Astrocyte (in vitro differentiated cells and primary cell): ENCODE data around the gene LBX2. TPM values are rescaled to one million over a fixed set of nuclear protein-coding genes. Genes with fewer than 3 reads are reported as not detected.

Experiments
- DNase-seq: peaks from one replicate; pipeline ENCODE4 v3.0.0-alpha.2; 2010; ENCODE audit warnings: low read depth
- FAIRE-seq: peaks from 2 replicates; lab custom pipeline; 2011; peaks lifted over from hg19 to GRCh38; lab: Jason Lieb, UNC
- H2AFZ ChIP-seq: 2 replicates; pipeline ENCODE4 v1.6.0; 2012; ENCODE audit warnings: low read depth, low read length, inconsistent platforms
- H3K27ac ChIP-seq: 2 replicates; pipeline ENCODE4 v1.5.1; 2011; ENCODE audit warnings: low read depth, low read length, inconsistent platforms
- H3K27me3 ChIP-seq: 2 replicates; pipeline ENCODE4 v1.6.0; 2011; ENCODE audit warnings: low read length, inconsistent platforms; ENCODE audit not compliant: insufficient read depth
- H3K36me3 ChIP-seq: 2 replicates; pipeline ENCODE4 v1.5.1; 2011; ENCODE audit warnings: low read length, inconsistent platforms; ENCODE audit not compliant: insufficient read depth
- H3K4me1 ChIP-seq: 2 replicates; pipeline ENCODE4 v1.5.1; 2011; ENCODE audit warnings: low read length, inconsistent platforms; ENCODE audit not compliant: insufficient read depth
- H3K4me2 ChIP-seq: 2 replicates; pipeline ENCODE4 v1.6.0; 2012; ENCODE audit warnings: low read length, inconsistent platforms
- H3K4me3 ChIP-seq: 2 replicates; pipeline ENCODE4 v1.5.1; 2011; ENCODE audit warnings: low read depth, mild to moderate bottlenecking, low read length, inconsistent platforms; ENCODE audit not compliant: insufficient read depth
- H3K79me2 ChIP-seq: 2 replicates; pipeline ENCODE4 v1.6.0; 2012; ENCODE audit warnings: mild to moderate bottlenecking, low read length, inconsistent platforms; ENCODE audit not compliant: insufficient read depth
- H3K9ac ChIP-seq: 2 replicates; pipeline ENCODE4 v1.6.0; 2012; ENCODE audit warnings: mild to moderate bottlenecking, low read length, inconsistent platforms
- H3K9me3 ChIP-seq: 2 replicates; pipeline ENCODE4 v1.5.1; 2012; ENCODE audit warnings: low read depth, mild to moderate bottlenecking, low read length, inconsistent platforms; ENCODE audit not compliant: insufficient read depth
- H4K20me1 ChIP-seq: 2 replicates; pipeline ENCODE4 v1.6.0; 2012; ENCODE audit warnings: low read length, inconsistent platforms; ENCODE audit not compliant: insufficient read depth
- H3K27ac Mint-ChIP-seq: one replicate; pipeline ENCODE4 v1.8.0; 2021; ENCODE audit warnings: mild to moderate bottlenecking, mixed read lengths; ENCODE audit not compliant: unreplicated experiment
- H3K27me3 Mint-ChIP-seq: one replicate; pipeline ENCODE4 v1.8.0; 2021; ENCODE audit warnings: low read depth, mixed read lengths; ENCODE audit not compliant: unreplicated experiment
- H3K36me3 Mint-ChIP-seq: one replicate; pipeline ENCODE4 v1.8.0; 2021; ENCODE audit warnings: low read depth, mixed read lengths; ENCODE audit not compliant: unreplicated experiment
- H3K4me1 Mint-ChIP-seq: one replicate; pipeline ENCODE4 v1.8.0; 2021; ENCODE audit warnings: low read depth, mixed read lengths; ENCODE audit not compliant: unreplicated experiment
- H3K4me3 Mint-ChIP-seq: one replicate; pipeline ENCODE4 v1.8.0; 2021; ENCODE audit warnings: mild to moderate bottlenecking, moderate library complexity, mixed read lengths; ENCODE audit not compliant: unreplicated experiment
- H3K9me3 Mint-ChIP-seq: one replicate; pipeline ENCODE4 v1.8.0; 2021; ENCODE audit warnings: mild to moderate bottlenecking, mixed read lengths; ENCODE audit not compliant: unreplicated experiment
- EZH2 ChIP-seq: IDR thresholded peaks from 2 replicates; pipeline ENCODE4 v1.6.1; 2012; ENCODE audit warnings: mild to moderate bottlenecking, low read length, inconsistent platforms; ENCODE audit not compliant: insufficient read depth
- total RNA-seq: library from RNA; stranded (reverse); gene quantifications from 2 replicates; pipeline ENCODE4 v1.2.1, GENCODE V29; 2021
- TF ChIP-seq, protein P1 (sequence below): IDR thresholded peaks from 2 replicates; pipeline ENCODE4 v1.5.1; 2011; ENCODE audit warnings: low read depth, mild to moderate bottlenecking, inconsistent platforms, low read length, moderate library complexity; ENCODE audit not compliant: insufficient read depth

Gene LBX2
- total RNA-seq, 1 donor from 2014 or later: 1.0 TPM

DNA sequence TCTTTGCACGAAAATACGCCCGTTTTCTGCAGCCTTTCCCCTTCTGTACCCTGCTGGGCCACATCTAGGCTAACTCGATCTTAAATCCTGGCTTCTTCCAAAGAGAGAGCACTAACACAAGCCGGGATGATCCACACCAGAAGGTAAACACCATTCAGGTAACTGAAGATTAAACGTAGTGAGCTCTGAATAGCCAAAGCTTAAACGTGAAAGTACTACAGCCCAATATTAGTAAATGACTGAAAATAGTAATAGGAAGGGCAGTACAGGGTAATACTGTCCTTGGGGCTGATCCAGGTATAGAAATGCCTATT, 26.5 kb downstream of the LBX2 start:
- Histone ChIP-seq H4K20me1 (no peaks in the 10 kb centered on the region), H3K36me3 (peaks cover 7% of the 10 kb centered on the region), H3K79me2 (peaks cover 4% of the 10 kb centered on the region), H3K4me3 (peak overlapping the region; percentile 96), H2AFZ (peak overlapping the region; percentile 94), H3K27me3 (no peaks in the 10 kb centered on the region), H3K4me1 (peaks cover 15% of the 10 kb centered on the region), H3K4me2 (peak overlapping the region; percentile 95), H3K9me3 (no peaks in the 10 kb centered on the region), H3K9ac (peak overlapping the region; percentile 91), H3K27ac (peak overlapping the region; percentile 83)
- peak overlapping the region; percentile 98 for H3K27ac Mint-ChIP-seq
- peak overlapping the region; percentile 96 for H3K4me3 Mint-ChIP-seq
- H3K27me3 Mint-ChIP-seq: no peaks in the 10 kb centered on the region
- H3K4me1 Mint-ChIP-seq: peaks cover 7% of the 10 kb centered on the region
- TF ChIP-seq, protein P1, sequence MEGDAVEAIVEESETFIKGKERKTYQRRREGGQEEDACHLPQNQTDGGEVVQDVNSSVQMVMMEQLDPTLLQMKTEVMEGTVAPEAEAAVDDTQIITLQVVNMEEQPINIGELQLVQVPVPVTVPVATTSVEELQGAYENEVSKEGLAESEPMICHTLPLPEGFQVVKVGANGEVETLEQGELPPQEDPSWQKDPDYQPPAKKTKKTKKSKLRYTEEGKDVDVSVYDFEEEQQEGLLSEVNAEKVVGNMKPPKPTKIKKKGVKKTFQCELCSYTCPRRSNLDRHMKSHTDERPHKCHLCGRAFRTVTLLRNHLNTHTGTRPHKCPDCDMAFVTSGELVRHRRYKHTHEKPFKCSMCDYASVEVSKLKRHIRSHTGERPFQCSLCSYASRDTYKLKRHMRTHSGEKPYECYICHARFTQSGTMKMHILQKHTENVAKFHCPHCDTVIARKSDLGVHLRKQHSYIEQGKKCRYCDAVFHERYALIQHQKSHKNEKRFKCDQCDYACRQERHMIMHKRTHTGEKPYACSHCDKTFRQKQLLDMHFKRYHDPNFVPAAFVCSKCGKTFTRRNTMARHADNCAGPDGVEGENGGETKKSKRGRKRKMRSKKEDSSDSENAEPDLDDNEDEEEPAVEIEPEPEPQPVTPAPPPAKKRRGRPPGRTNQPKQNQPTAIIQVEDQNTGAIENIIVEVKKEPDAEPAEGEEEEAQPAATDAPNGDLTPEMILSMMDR: no peak
- no peak for TF ChIP-seq EZH2
- H3K36me3 Mint-ChIP-seq: peaks cover 13% of the 10 kb centered on the region
- no peak for FAIRE-seq
- H3K9me3 Mint-ChIP-seq: no peaks in the 10 kb centered on the region
- DNase-seq: no peak

DNA sequence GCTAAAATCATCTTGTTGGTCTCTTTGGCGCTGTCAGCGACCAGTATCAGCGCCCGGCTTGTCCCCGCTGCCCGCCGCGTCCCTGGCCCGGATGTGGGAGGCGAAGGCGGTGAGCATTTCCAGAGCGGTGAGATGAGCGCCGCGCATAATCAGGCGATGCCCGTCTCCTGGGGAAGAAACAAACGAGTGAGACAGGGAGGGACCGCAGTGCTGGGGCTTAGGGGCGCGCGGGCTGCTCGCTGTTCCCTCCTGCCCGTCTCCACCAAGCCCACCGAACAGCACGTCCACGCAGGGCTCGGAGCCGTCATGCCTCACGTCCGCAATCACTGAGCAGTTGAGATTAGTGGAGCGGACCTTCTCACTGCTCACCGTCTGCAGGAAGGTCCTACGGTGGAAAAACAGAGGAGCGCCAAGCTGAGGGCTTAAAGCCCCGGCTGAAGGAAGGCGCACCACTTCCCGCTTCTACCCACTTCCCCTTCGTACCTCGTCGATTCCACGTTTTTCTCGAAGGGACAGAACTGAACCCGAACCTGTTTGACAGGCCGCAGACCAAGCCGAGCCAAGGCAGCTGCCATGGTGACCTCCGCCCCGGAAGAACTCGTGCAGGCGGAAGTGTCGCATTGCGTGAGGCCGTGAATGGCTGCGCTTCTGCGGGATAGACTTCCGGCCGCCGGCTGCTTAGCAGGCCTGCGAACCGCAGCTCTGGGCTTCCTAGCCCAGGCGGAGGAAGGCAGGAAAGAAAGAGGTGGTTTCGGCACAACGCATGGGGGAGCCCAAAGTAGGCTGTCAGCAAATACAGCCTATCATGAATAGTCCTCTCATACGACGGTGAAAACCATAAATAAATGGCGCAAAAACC, 27.1 kb downstream of the LBX2 start, which contains the start of gene MRPL53:
TSS of gene MRPL53 (minus strand) at position 595 of the 859 bp plus-strand sequence. CDS start at position 575, 20 bp downstream.
- Histone ChIP-seq H3K9me3 (no peaks in the 10 kb centered on the region), H2AFZ (peak within 1 kb of the TSS; percentile 94), H3K27me3 (no peaks in the 10 kb centered on the region), H3K4me1 (peaks cover 15% of the 10 kb centered on the region), H3K4me3 (peak within 1 kb of the TSS; percentile 96), H4K20me1 (no peaks in the 10 kb centered on the region), H3K79me2 (peaks cover 4% of the 10 kb centered on the region), H3K4me2 (peak within 1 kb of the TSS; percentile 95), H3K36me3 (peaks cover 7% of the 10 kb centered on the region), H3K27ac (peak within 1 kb of the TSS; percentile 83), H3K9ac (peak within 1 kb of the TSS; percentile 91)
- H3K36me3 Mint-ChIP-seq: peaks cover 13% of the 10 kb centered on the region
- H3K9me3 Mint-ChIP-seq: no peaks in the 10 kb centered on the region
- no peaks in the 10 kb centered on the region for H3K27me3 Mint-ChIP-seq
- peaks cover 7% of the 10 kb centered on the region for H3K4me1 Mint-ChIP-seq
- H3K27ac Mint-ChIP-seq: peak within 1 kb of the TSS; percentile 98
- peak within 1 kb of the TSS; percentile 96 for H3K4me3 Mint-ChIP-seq
- TF ChIP-seq, protein P1: no peak
- no peak for TF ChIP-seq EZH2
- FAIRE-seq (no peak), DNase-seq (peak; percentile 91)
